ENCODE measurements around the gene SYT10.
"Not testable (repeated sequence)": the region's sequence is repeated elsewhere in the genome, so short reads cannot be mapped to it uniquely, and the experiment has no call there.

The SYT10 gene, protein sequence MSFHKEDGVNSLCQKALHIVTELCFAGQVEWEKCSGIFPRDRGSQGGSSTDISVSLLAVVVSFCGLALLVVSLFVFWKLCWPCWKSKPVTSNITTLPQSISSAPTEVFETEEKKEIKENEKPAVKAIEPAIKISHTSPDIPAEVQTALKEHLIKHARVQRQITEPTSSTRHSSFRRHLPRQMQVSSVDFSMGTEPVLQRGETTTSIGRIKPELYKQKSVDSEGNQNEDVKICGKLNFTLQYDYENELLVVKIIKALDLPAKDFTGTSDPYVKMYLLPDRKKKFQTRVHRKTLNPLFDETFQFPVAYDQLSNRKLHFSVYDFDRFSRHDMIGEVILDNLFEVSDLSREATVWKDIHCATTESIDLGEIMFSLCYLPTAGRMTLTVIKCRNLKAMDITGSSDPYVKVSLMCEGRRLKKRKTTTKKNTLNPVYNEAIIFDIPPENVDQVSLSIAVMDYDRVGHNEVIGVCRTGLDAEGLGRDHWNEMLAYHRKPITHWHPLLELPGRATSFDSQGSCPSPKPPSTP

GRCh38 chr12:33439587-33440011, at the start of gene SYT10:
SYT10 (minus strand) TSS chr12:33439819; CDS start chr12:33439522, 297 bp downstream.
- DNase-seq (ENCODE audit: low spot score) = no peak

GRCh38 chr12:33488036-33488435, 48.4 kb upstream of the SYT10 start:
- no peak for DNase-seq (ENCODE audit: low spot score)

DNA sequence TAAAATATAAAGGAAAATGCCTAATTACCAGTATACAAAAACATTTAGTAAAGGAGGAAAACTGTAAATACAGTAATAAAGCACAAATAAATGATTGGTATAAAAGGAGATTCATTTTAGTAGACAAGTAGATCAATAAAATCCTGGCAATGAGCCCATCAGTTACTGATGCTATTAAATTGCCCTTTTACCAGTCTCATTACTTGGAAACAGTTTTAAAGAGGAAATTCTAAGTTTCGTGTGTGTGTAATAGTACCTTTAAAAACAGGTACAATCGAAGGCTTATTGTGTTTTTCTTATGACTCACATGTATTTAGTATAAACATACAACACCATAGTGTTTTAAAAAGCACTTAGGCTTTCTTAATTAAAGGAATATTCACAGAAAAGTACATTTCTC, 46.4 kb upstream of the SYT10 start:
- DNase-seq (ENCODE audit: low spot score) = no peak

GRCh38 chr12:33484161-33484560, 44.5 kb upstream of the SYT10 start:
- no peak for DNase-seq (ENCODE audit: low spot score)

DNA sequence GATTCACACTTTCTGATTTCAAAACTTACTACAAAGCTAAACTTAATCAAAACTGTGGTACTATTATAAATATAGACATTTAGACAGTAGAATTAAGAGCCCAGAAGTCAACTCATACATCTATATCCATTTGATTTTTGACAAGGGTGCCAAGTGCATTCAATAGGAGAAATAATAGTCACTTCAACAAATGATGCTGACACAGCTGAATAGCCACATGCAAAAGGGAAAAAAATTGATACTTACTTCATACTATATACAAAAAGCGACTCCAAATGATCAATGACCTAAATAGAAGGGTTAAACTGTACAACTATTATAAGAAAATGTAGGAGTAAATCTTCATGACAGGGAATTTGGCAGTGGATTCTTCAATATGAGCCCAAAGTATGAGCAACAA, 40.7 kb upstream of the SYT10 start:
- DNase-seq (ENCODE audit: low spot score) = no peak

- DNase-seq (ENCODE audit: low spot score) = no peak
Measured at GRCh38 chr12:33476058-33476457, 36.4 kb upstream of the SYT10 start.

DNA sequence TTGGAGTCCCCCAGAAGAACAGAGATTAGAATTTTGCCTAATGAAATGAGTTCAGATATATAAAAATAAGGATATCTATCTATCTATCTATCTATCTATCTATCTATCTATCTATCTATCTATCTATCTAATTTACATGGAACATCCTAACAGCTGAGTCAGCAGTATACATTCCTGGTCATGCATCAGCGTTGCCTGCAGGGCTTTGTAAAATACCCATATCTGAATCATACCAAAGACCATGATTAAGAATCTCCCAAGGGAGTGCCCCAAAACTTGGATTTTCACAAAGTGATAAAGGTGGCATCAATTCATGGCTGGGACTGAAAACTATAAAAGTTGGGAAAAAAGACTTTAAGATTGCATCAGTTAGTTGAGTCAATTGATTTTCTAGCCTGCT, 32.7 kb upstream of the SYT10 start:
- DNase-seq (ENCODE audit: low spot score) = no peak

GRCh38 chr12:33455096-33455495, 15.5 kb upstream of the SYT10 start:
- DNase-seq (ENCODE audit: low spot score) = no peak

GRCh38 chr12:33450480-33450879, 10.9 kb upstream of the SYT10 start:
- DNase-seq (ENCODE audit: low spot score) = no peak

DNA sequence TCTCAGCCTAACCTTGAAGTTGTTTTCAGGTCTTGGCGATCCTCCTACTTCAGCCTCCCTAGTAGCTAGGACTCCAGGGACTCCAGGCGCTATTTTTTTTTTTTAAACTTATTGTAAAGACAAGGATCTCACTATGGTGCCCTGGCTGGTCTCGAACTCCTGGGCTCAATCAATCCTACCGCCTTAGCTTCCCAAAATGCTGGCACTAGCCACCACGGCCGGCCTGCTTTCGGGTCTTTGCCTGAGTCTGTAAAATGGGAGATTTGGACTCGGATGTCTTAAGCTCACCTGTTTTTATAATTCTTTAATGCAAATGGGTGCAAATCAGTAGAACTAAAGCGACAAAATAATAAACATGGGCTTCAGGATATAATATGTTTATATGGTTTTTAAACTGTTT, 858 bp upstream of the SYT10 start:
- no peak for DNase-seq (ENCODE audit: low spot score)

- no peak for DNase-seq (ENCODE audit: low spot score)
Measured at GRCh38 chr12:33438851-33439586, 600 bp downstream of the SYT10 start.

DNA sequence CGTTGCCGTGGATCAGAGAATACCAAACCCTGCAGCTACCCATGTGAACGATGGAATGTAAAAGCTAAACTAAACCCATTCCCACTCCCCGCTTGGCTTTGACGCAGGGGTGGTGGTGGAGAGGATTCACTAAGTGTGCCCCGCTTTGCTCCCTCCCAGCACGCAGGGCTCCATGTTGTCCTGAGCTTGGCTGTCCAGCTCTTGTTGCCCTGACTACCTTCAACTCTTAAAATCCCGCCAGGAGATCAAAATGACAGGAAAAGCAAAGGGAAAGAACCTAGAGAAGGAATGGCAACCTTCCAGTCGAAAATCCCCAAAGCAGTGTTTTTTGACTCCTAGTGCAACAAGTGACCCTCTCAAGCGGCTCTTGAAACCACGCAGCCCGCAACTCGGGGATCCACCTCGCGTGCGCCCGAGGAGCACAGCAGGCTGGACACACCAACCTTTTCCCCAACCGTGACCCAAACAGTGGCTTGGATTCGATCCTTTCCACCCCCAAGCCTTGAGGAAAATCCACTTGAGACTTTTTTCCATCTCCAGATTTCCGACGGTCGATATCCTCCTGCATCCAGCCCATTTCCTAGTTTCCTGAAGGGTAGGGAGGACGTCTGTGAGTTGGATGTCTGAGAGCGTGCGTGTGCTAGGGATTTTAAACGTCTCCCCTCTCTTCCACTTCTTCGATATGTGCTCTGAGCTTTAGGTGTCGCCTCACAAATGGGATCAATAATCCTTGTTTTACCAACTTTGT, 1.4 kb downstream of the SYT10 start:
- no peak for DNase-seq (ENCODE audit: low spot score)

GRCh38 chr12:33437598-33437997, 2.0 kb downstream of the SYT10 start:
- no peak for DNase-seq (ENCODE audit: low spot score)

DNA sequence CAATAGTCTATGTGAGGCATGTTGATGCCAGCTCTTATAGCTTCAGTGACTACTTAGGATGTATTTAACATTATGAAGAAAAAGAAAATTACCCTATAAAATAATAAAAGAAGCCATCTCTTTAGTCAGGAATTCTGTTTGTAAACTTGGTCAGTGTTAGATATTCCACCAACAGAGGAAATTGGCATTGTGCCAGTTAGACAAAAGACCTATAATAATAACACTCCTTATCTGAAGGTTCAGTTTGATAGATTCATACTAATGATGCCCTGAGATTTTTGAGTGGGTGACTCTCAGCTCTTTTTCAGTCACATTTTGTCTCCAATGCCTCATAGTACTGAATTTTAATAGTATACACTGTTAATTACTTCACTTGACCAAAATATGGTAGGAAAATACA, 6.6 kb downstream of the SYT10 start:
- DNase-seq (ENCODE audit: low spot score) = no peak

DNA sequence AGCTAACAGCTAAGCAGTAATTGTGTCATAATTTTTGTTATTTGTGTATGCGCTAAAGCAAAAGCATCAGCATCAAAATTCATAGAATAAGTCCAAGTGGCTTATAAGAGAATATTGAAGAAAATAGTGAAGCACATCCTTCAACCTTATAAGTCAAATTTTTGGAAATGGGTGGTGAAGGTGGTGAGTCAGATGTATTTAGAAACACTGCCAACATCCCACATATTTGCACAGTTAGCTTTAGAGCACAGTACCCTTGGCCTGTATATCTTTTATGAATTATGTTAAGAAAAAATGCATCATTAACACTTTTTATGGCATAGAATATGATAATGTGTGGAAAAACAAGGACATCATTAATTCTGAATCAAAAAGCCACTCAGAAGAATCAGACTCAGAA, 8.0 kb downstream of the SYT10 start:
- no peak for DNase-seq (ENCODE audit: low spot score)

DNA sequence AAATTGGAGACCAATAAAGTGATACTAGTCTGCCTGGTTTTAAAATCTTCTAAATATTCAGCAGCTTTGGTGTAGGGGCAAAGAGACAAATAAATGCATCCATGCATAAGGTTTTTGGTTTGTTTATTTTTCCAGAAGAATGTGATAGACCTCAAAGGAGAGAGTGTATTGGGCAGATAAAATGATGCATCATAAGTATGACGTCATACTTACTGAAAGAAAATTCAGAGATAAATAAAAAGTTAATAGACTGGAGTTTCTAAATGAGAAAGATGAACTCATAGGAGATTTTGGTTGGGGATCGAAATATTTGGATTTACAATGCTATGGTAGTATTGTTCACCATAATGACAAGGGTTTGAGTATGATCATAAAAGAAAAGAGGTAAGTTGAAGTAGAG, 10.2 kb downstream of the SYT10 start:
- no peak for DNase-seq (ENCODE audit: low spot score)

- DNase-seq (ENCODE audit: low spot score) = no peak
Measured at GRCh38 chr12:33427071-33427470, 12.5 kb downstream of the SYT10 start.

DNA sequence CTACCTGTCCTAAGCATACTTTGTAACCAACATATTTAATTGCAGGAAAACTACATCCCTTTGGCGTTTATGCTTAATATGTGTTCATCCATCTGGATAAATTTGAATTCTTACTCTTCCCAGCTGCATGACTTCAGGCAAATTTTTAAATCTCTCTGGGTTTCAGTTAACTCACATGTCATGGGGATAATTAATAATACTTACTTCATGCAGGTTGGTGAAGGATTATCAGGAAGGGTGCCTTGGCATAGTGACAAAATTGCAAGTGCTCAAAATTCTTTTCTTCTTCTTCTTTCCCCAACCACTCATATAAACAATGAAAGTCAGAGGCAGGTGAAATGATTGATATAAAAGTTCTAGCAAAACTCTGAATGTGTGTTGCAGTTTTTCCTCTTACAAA, 15.9 kb downstream of the SYT10 start:
- DNase-seq (ENCODE audit: low spot score) = no peak

GRCh38 chr12:33412410-33412809, 27.2 kb downstream of the SYT10 start:
- not testable (repeated sequence) for DNase-seq (ENCODE audit: low spot score)

GRCh38 chr12:33383503-33383902, 56.1 kb downstream of the SYT10 start:
- no peak for DNase-seq (ENCODE audit: low spot score)

DNA sequence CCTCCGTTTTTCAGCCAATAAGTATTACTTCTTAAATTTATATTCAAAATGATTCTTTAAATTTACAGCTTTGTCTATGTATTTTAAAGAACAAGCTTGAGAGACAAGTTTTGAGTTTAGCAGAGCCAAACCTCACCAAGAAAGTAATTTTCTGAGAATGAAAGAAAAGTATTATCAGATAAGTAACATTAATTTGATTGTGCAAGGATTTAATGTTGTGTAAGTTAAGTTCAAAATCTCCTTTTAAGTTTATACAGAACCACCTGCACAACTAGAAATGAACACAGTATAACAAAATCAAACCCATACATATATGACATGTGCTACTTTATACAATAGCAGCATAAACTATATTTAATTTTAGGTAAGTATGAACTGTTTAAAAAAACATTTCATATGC, 63.5 kb downstream of the SYT10 start:
- DNase-seq (ENCODE audit: low spot score) = no peak

DNA sequence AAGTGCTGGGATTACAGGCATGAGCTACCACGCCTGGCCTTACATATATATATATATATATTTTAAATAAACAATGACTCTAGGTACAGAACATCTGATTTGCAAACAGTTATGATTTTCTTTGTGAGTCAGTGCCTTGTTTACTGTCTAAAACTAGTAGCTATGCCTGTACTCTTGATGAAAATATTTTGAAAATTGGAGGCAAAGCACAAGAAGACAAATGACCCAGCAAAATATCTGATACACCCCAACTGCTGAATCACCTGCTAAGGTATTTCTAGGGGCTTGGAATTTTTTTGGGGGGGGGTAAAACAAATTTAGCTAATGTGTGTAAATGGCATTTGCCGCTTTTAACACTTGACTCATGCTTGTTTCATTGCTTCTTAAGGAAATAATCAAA, 69.3 kb downstream of the SYT10 start:
- no peak for DNase-seq (ENCODE audit: low spot score)

DNA sequence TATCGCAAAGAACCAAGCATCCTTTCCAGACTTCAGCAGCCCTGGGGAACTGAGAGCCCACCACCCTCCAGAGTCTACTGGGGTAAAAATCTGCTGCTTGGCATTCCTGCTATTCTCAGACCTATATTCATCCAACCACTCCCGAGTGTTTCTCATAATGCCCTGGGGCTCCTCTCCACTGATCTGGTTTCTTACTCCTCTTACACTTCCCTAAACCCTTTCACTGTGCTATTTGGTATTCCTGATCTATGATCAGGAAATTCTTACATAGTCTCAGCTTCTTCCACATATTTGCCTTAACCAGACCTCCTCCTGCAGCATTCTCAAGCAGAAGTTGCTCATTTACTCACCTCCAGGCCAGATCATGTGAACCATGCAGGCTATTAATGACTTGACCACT, 82.4 kb downstream of the SYT10 start:
- DNase-seq (ENCODE audit: low spot score) = no peak
